ES-I3 (cell line): ENCODE measurements around the gene RGMA.
A peak's percentile ranks its signal among the peaks of the same experiment; 100 is the strongest.

Experiments used
- H3K36me3 ChIP-seq: 2 replicates; pipeline ENCODE4 v1.6.1; 2013; ENCODE audit warnings: mild to moderate bottlenecking, low read length, control low read depth, moderate library complexity; ENCODE audit not compliant: insufficient read depth
- H3K4me1 ChIP-seq: 2 replicates; pipeline ENCODE4 v1.6.1; 2013; ENCODE audit warnings: mild to moderate bottlenecking, control low read depth, low read length; ENCODE audit not compliant: insufficient read depth
- H3K9ac ChIP-seq: 2 replicates; pipeline ENCODE4 v1.6.1; 2013; ENCODE audit warnings: low read depth, mild to moderate bottlenecking, low read length, moderate library complexity
- H3K9me3 ChIP-seq: 2 replicates; pipeline ENCODE4 v1.6.1; 2013; ENCODE audit warnings: mild to moderate bottlenecking, low read length, moderate library complexity; ENCODE audit not compliant: control insufficient read depth, insufficient read depth

The RGMA gene

DNA sequence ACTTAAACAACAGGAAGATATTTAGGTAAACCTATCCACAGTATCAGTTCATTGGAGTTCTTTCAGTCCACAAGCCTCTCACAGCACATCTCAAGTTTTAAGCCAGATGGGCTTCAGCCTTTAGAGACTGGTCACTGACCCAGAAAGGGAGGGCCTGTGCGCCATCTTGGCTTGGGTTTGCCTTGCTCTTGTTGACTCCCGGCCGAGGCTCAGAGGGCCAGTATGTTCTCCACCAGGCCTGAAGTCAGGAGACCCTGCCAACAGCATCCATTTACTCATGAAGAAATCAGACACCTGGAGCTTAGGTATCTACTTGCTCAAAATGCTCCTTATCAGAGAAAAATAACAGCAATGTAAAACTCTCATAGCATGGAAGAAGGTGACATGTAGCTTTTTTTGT is 6.2 kb downstream of the RGMA start:
- no peaks in the 10 kb centered on the region for H3K36me3 ChIP-seq
- H3K9ac ChIP-seq: no peak overlapping the region
- H3K9me3 ChIP-seq: no peaks in the 10 kb centered on the region
- H3K4me1 ChIP-seq: peaks cover 3% of the 10 kb centered on the region; the same call in 1 of the 2 replicates

DNA sequence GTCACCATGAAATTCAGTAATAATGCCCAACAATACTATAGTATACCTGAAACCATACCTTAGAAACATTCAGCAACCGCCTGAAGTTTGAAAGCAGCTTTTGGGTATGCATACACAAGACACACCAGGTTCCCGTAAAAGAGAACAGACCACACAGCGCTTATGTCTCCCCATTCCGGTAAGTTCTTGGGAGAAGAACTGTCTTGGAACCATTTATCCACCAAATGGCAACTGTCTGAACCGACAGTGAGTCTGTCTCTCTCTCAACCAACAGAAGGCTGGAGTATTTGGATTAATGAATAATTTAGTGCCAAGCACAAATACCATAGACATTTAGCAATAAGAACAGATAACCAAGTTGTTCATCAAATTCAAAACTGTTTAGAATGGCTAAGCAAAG is 7.6 kb downstream of the RGMA start:
- Histone ChIP-seq H3K4me1 (no peaks in the 10 kb centered on the region), H3K9ac (no peak overlapping the region), H3K36me3 (no peaks in the 10 kb centered on the region), H3K9me3 (no peaks in the 10 kb centered on the region)

DNA sequence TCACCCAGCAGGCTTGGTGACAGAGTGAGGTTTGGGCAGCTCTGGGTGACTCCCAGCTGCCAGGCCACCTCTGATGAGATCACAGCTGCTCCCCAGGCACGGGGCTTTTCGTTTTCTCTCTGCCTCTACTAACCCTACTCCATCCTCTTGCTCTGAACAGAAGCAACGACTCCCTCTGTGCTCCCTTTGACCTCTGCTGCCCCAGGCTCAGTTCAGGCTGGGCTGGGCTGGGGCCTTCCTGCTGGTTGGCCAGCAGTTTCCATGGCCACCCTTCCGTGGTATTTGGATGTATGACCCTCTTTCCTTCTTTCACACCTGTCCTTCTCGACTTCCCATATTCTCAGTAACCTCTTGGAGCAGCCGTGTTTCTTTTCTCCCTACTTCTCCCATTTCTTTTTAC is 8.6 kb downstream of the RGMA start:
- H3K9me3 ChIP-seq: no peaks in the 10 kb centered on the region
- no peaks in the 10 kb centered on the region for H3K4me1 ChIP-seq
- no peaks in the 10 kb centered on the region for H3K36me3 ChIP-seq
- H3K9ac ChIP-seq: no peak overlapping the region

DNA sequence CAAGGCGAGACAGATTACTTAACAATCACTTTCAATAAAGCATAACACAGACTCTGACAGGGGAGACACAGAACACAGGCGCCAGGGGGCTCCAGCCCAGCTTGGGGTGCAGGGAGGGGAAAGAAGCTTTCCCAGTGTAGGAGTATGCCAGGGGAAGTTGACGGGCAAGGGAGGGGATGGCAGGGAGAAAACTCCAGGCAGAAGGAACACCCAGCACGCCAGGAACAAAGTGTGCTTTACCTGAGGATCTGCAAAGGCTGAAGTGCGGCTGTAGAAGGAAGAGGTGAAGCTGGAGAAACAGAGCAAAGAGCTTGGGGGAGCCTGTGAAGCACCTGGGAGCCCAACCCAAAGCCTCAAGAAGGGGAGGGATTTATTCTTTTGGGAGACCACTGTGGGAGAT is 12.1 kb downstream of the RGMA start:
- no peaks in the 10 kb centered on the region for H3K4me1 ChIP-seq
- H3K9ac ChIP-seq: no peak overlapping the region
- no peaks in the 10 kb centered on the region for H3K36me3 ChIP-seq
- no peaks in the 10 kb centered on the region for H3K9me3 ChIP-seq

DNA sequence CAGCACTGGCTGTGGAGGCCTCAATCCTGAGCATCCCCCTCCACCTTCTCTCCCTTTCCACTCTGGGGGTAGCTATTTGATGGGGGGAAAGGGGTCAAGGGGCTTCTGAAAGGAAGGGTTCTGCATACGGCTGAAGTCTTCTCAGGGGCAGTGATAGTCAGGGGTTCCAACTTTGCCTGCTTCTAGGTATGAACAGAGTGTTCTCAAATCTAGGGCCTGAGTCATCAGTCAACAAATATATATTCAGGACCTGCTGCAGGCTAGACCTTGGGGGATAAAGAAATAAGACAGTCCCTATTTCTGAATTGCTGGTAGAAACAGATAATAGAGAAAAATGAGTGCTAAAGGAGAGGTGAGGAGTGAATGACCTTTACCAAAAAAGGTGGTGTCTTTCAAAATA is 12.8 kb downstream of the RGMA start:
- H3K4me1 ChIP-seq: 0 out of 2 replicates have a peak, but pooled peaks cover 1% of the 10 kb centered on the region
- no peak overlapping the region for H3K9ac ChIP-seq
- H3K9me3 ChIP-seq: no peaks in the 10 kb centered on the region
- no peaks in the 10 kb centered on the region for H3K36me3 ChIP-seq

DNA sequence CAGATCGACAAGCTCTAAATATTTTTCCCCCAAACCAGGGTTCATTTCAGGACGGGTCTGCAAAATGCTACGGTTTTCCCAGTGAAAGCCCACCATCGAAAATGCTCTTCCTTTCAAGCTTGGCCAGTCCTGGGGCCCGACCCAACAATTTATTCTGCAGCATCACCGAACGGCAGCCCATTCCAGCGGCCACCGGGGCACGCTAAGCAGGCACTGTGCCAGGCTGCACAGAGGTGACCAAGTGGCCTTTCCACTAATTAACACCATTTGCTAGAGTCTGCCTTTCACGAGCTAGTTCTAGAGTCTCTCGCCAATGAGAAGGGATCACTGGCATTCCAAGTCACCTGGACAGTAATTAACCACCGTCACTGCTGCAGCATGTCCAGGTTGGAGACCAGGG is 14.4 kb downstream of the RGMA start:
- Histone ChIP-seq H3K9ac (no peak overlapping the region), H3K36me3 (no peaks in the 10 kb centered on the region), H3K4me1 (peaks cover 15% of the 10 kb centered on the region), H3K9me3 (no peaks in the 10 kb centered on the region)

DNA sequence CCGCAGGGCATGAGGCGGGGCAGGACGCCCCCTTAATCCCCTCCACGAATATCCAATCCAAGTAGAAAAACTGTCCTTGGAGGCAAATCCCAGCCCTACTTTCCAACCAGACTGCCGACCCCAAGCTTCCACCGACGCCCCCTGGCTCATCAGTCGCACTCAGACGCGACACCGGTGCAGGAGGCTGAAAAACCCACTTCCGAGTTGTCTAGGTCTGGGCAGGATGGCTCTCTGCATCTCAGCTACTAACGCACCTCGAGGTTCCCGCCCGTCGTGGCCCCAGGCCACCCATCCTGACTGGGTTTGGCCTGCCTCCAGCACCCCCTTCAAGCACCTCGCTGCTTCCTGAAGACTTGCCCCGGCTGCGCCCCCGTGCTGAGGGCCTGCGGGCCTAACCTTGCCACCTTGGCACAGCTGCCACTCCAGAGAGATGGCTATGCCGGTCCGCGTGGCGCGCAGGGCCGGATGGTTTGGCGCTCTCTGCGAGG is 15.5 kb downstream of the RGMA start:
- Histone ChIP-seq H3K36me3 (no peaks in the 10 kb centered on the region), H3K9ac (peak overlapping the region; percentile 97), H3K4me1 (peaks cover 16% of the 10 kb centered on the region), H3K9me3 (no peaks in the 10 kb centered on the region)

DNA sequence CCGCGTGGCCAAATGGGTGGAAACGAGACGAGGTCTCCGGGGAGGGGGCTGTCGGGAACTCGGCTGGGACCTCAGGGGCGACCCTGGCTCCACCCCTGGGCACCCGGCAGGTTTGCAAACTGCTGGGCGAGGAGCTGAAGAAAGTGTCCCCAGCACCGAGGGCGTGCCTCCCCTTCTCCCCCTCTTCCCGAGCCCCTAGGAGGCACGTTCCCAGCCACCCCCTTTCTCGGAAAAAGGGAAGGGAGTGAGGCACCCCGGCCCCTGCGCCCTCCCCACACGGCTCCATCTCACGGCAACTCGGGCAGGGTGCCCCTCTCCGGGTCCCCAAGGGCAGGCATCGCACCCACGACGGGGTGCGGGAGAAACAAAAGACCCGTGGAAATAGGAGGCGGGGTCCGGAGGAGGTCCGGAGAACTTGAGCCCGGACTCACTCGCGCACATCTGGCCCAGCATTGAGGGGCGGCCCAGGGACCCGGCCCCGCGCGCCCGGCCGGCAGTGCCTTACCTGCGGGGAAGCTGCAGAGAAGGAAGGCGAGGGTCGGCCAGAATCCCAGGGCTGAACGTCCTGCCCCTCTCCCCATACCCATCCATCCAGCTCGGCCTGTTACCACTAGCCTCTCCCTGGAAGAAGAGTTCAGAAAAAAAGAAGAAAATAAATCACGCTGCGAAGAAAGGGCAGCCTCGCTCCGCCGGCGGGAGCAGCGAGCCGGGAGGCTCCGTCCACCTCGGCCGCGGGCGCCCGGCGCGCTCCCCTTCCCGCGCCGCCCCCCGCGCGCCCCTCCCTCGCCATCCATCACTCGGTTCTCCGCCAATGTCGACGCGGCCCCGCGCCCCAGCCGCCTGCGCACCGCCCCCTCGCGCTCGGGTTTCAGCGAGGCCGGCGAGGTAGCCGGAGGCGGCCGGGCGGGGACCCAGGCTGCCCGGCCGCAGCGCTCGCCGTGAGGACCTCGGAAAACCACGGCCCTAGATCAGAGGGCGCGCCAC is 16.3 kb downstream of the RGMA start:
- Histone ChIP-seq H3K9ac (peak overlapping the region; percentile 97), H3K36me3 (no peaks in the 10 kb centered on the region), H3K9me3 (no peaks in the 10 kb centered on the region), H3K4me1 (peaks cover 24% of the 10 kb centered on the region)

DNA sequence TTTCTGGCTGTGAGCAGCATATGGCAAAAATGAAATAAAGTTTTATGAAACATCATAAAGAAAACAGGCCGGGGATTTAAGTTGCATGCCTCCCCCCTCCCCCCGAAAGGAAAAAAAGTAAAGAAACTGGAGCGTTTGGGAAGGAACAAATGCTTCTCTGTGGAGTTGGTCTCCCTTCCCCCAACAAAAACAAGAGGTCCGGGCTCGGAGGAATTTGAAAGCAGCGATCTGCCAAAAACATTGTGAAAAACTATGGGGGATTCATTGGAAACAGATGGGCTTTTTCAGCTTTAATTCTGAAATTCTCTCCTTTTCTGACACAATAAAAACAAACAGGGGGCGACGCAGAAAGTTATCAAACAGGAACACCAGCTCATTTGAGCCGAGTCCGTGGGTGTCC is 17.0 kb downstream of the RGMA start:
- peak overlapping the region; percentile 97 for H3K9ac ChIP-seq
- no peaks in the 10 kb centered on the region for H3K9me3 ChIP-seq
- H3K36me3 ChIP-seq: no peaks in the 10 kb centered on the region
- peaks cover 28% of the 10 kb centered on the region for H3K4me1 ChIP-seq

DNA sequence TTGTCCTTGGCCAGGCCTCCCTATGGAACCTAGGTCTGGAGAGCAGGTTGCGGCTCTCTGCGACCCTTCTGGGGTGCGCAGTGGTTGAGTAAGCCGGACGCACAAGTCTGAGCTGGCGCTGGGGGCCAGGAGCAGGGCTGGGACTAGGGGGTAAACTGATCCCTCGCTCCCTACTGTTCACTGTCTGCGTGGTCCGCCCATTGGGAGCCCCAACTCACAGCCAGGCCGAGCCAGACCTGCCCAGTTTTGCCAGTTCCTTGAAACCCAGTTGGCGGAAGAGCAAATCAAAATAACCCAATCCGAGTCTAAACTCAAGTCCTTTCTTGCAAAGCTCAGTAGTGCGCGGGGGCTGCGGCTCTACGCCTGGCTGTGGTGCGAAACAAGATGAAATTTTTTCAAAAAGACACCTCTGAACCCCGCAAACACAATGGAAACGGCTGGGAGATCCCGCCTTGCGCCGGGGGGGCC is 17.5 kb downstream of the RGMA start:
- Histone ChIP-seq H3K9ac (peak overlapping the region; percentile 97), H3K4me1 (peaks cover 28% of the 10 kb centered on the region), H3K9me3 (no peaks in the 10 kb centered on the region), H3K36me3 (0 out of 2 replicates have a peak, but pooled peaks cover 2% of the 10 kb centered on the region)

DNA sequence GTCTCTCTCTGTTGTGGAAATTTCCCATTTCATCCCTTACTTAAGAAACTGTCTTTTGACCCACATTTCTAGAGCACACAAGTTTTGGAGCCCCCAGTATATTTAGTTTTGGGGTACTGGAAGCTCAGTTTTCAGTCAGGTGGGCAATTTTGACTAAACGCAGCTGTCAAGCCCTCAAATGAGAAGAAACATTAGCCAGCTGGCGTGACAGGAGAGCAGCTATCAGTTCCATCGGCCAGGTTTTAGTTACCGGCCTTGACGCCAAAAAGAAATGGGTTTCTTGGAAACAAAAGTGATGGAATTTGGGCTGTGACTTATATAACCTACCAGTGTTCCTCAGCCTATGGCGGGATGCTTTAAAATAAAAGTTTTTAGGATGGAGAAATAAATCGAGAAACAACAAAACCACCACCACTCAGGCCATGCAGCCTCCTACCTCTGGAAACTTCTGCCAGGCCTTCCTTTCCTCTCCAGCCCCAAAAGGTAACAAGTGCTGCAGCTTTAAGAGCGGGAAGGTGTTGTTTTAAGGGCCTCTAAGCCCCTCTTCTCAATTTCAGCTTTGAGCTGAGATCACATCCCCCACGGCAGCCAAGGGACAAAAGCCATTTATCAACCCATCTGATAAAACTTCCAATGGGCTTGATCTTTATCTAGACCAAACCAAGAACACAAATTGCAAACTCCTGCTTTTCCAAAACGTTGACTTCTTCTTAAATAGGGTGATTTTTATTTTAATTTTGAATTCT is 18.3 kb downstream of the RGMA start:
- 0 out of 2 replicates have a peak, but pooled peaks cover 2% of the 10 kb centered on the region for H3K36me3 ChIP-seq
- H3K9me3 ChIP-seq: no peaks in the 10 kb centered on the region
- H3K4me1 ChIP-seq: peaks cover 28% of the 10 kb centered on the region
- peak overlapping the region; percentile 97; the same call in 1 of the 2 replicates for H3K9ac ChIP-seq

DNA sequence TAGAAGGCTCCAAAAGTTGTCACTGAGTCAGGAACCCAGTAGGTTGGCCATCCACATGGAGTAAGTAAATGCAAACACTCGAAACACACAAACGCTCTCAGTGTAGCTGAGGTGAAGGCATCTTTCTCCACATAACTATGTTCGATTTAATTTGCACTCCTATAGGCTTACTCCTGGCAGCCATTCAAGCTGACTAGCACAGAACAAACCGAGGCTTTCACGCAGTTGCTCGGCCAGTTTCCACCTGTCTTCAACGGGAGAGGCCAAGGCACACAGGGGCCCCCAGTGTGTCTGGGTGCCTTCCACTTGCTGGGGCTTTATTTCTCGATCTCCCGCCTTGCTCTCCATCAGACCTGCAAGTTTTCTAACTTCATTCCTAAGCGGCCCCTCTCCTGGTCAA is 18.9 kb downstream of the RGMA start:
- no peak overlapping the region for H3K9ac ChIP-seq
- peaks cover 28% of the 10 kb centered on the region for H3K4me1 ChIP-seq
- H3K36me3 ChIP-seq: peaks cover 2% of the 10 kb centered on the region; the same call in 1 of the 2 replicates
- H3K9me3 ChIP-seq: no peaks in the 10 kb centered on the region

DNA sequence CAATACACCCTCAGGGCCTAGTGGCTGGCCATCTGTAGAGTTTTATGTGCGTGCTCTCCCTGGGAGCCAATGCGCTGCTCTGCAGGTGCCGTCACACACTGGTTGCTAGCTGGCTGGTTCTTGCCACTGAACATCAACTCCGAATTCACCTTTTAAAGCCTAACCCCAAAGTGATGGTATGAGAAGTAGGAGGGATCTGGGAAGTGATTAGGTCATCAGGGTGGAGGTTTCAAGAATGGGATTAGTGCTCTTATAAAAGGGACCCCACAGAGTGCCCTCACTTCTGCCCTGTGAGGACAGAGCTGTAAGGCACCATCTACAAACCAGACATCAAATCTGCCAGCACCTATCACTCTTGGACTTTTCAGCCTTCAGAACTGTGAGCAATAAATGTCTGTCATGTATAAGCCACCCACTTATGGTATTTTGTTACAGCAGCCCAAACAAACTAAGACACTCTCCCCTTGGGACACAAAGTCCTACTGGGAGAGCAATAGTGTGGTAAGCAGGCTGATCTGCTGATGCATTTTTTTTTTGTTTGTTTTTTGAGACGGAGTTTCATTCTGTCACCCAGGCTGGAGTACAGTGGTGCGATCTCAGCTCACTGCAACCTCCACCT is 20.3 kb downstream of the RGMA start:
- Histone ChIP-seq H3K4me1 (peaks cover 39% of the 10 kb centered on the region), H3K36me3 (peaks cover 5% of the 10 kb centered on the region; the same call in 1 of the 2 replicates), H3K9ac (no peak overlapping the region), H3K9me3 (no peaks in the 10 kb centered on the region)

DNA sequence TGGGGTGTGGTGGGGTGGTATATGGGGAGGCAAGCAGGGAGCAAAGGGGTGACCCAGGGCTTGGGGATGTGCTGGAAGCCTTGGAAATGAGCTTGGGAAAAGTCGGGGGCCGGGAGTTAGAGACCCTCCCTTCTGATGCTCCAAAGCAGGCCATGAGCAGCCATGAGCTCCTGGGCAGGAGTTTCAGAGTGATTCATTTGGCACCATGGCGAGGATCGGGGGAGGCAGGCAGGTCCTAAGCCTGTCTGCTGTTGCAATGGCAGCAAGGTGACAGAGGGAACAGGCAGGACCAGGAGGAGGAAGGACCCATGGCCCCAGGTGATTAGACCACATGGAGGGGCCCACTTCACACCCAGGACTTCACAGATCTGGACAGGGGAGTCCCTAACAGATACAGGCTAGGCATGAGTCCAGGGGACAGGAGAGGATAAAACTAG is 21.3 kb downstream of the RGMA start:
- Histone ChIP-seq H3K9ac (no peak overlapping the region), H3K36me3 (peaks cover 5% of the 10 kb centered on the region; the same call in 1 of the 2 replicates), H3K9me3 (no peaks in the 10 kb centered on the region), H3K4me1 (peaks cover 47% of the 10 kb centered on the region)
